Activated CD4-positive, alpha-beta memory T cell treated with anti-CD3 and anti-CD28 coated beads for 36 hours (primary cell): ENCODE results near the gene DYNC1LI2. TPM values are rescaled to one million over a fixed set of nuclear protein-coding genes. Genes with fewer than 3 reads are reported as not detected.

Experiments
- CTCF ChIA-PET: fragments of 350-600 bp; sonication (Branson Sonifier 250); formaldehyde crosslinking; loops from one replicate; lab custom pipeline; 2021; ENCODE audit warnings: antibody characterized with exemption, inconsistent platforms; lab: Charles Lee
- POLR2A ChIA-PET: fragments of 350-600 bp; sonication (Branson Sonifier 250); formaldehyde crosslinking; loops from one replicate; lab custom pipeline; 2021; ENCODE audit warnings: antibody characterized with exemption; lab: Charles Lee
- DNase-seq: peaks from one replicate; pipeline ENCODE4 v3.0.0-alpha.2; 2020
- H3K27ac Mint-ChIP-seq: one replicate; pipeline ENCODE4 v1.8.0; 2021; ENCODE audit warnings: mixed read lengths
- H3K27me3 Mint-ChIP-seq: one replicate; pipeline ENCODE4 v1.8.0; 2021; ENCODE audit warnings: mixed read lengths
- H3K36me3 Mint-ChIP-seq: one replicate; pipeline ENCODE4 v1.8.0; 2021; ENCODE audit warnings: mixed read lengths
- H3K4me1 Mint-ChIP-seq: one replicate; pipeline ENCODE4 v1.8.0; 2021; ENCODE audit warnings: low read depth, mixed read lengths
- H3K4me3 Mint-ChIP-seq: one replicate; pipeline ENCODE4 v1.8.0; 2021; ENCODE audit warnings: mild to moderate bottlenecking, mixed read lengths
- H3K9me3 Mint-ChIP-seq: one replicate; pipeline ENCODE4 v1.8.0; 2021; ENCODE audit warnings: mixed read lengths
- intact Hi-C: fragments of 100-400 bp; cut with micrococcal nuclease; formaldehyde crosslinking; loops from one replicate; pipeline ENCODE4 v1.15.1; 2023
- total RNA-seq, 2 experiments: library from RNA; stranded (reverse); gene quantifications; one replicate each; pipeline ENCODE4 v1.2.3, GENCODE V29; 2021

The DYNC1LI2 gene
- total RNA-seq, 2 experiments from 2014 or later, result 37.9 to 39.1 TPM

DNA sequence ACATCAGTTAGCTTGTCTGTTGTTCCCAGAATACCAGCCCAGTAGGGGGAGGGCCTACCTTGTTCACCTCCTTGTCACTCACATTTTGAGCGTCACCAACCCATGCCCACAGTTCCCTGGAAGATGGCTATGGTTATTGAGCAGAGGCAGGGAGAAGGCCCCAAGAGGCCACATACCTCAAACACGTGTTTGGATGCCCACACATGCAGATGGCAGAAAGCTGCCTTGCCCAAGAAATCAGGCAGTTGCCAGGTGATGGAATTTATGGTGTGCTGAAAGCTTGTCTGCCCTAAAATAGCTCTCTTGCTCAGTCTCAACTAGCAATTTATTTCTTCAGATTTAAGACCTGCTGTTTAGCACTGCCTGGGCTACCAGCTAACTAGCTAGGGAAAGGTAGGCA lies 38.3 kb downstream of the DYNC1LI2 start:
- ChIA-PET CTCF (interaction anchor here (0.7 to 1.6 kb wide), 4 partner anchors 15 to 307 kb away, joined by 3 to 4 read pairs (median 3); no protein-coding TSS in a partner anchor), POLR2A (no interaction called here)
- no peak overlapping the region for H3K4me3 Mint-ChIP-seq
- DNase-seq, result no peak
- H3K27ac Mint-ChIP-seq, result no peak overlapping the region
- H3K36me3 Mint-ChIP-seq, result no peaks in the 10 kb centered on the region
- no peaks in the 10 kb centered on the region for H3K4me1 Mint-ChIP-seq
- no peaks in the 10 kb centered on the region for H3K9me3 Mint-ChIP-seq
- no peaks in the 10 kb centered on the region for H3K27me3 Mint-ChIP-seq
- intact Hi-C loops, result no loop called here

DNA sequence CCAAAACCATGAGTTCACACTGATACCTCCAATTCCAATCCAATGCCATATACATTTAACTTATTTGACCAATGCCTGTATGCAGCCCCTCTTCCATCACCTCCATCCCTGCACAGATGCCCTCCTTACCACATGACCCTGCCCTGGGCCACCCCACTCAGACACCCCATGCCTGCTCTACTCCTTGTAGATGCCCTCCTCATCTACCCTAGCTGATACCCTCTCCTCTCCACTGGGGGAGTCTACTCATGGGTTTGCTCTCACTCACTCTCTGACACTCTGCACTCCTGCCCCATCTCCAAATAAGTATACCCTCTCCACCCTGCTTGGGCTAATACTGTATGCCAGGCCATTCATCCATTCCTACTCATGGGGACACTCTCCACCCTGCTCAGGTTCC lies 38.9 kb downstream of the DYNC1LI2 start:
- CTCF ChIA-PET, result interaction anchor here (0.7 to 1.2 kb wide), 3 partner anchors 16 to 306 kb away, joined by 3 read pairs; no protein-coding TSS in a partner anchor
- no peaks in the 10 kb centered on the region for H3K27me3 Mint-ChIP-seq
- intact Hi-C loops, result no loop called here
- no peaks in the 10 kb centered on the region for H3K9me3 Mint-ChIP-seq
- no peak overlapping the region for H3K4me3 Mint-ChIP-seq
- no peak for DNase-seq
- H3K36me3 Mint-ChIP-seq, result no peaks in the 10 kb centered on the region
- POLR2A ChIA-PET, result no interaction called here
- H3K4me1 Mint-ChIP-seq, result no peaks in the 10 kb centered on the region
- no peak overlapping the region for H3K27ac Mint-ChIP-seq

DNA sequence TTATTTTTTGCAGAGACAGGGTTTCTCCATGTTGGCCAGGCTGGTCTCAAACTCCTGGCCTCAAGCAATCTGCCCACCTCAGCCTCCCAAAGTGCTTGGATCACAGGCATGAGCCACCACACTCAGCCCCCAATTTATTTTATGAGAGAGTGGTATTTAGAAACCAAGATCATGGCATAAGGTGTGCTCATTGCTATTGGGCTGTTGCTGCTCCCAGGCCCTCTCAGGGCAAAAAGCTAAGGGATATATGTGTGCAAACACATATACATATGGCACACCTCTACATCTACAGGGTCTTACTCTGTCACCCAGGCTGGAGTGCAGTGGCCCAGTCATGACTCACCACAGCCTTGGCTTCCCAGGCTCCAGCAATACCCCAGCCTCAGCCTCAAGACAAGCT lies 39.8 kb downstream of the DYNC1LI2 start:
- H3K36me3 Mint-ChIP-seq, result no peaks in the 10 kb centered on the region
- H3K9me3 Mint-ChIP-seq, result no peaks in the 10 kb centered on the region
- no peak for DNase-seq
- H3K4me3 Mint-ChIP-seq, result no peak overlapping the region
- intact Hi-C loops, result no loop called here
- no peaks in the 10 kb centered on the region for H3K27me3 Mint-ChIP-seq
- H3K4me1 Mint-ChIP-seq, result no peaks in the 10 kb centered on the region
- POLR2A ChIA-PET, result no interaction called here
- H3K27ac Mint-ChIP-seq, result no peak overlapping the region
- CTCF ChIA-PET, result no interaction called here

DNA sequence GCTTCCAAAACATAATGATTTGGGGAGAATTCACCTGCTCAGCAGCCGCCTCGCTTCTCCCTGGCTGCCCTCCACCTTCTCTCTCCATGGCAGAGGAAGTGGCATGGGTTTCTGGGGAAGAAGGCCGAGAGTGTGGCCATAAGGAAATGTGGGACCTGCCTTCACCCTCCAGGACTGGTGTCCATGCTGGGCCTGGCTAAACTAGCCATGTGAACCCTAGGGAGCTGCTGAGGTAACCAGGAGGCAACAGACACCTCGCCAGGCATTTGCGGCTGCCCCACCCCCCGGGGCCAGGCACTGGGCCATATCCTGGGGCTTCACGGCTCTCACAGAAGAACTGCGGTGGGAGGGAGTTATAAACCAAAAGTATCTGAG lies 44.9 kb downstream of the DYNC1LI2 start:
- CTCF ChIA-PET, result no interaction called here
- intact Hi-C loops, result no loop called here
- DNase-seq, result no peak
- Mint-ChIP-seq H3K4me1 (no peaks in the 10 kb centered on the region), H3K36me3 (no peaks in the 10 kb centered on the region), H3K9me3 (no peaks in the 10 kb centered on the region), H3K27me3 (no peaks in the 10 kb centered on the region), H3K27ac (no peak overlapping the region), H3K4me3 (no peak overlapping the region)
- POLR2A ChIA-PET, result no interaction called here

DNA sequence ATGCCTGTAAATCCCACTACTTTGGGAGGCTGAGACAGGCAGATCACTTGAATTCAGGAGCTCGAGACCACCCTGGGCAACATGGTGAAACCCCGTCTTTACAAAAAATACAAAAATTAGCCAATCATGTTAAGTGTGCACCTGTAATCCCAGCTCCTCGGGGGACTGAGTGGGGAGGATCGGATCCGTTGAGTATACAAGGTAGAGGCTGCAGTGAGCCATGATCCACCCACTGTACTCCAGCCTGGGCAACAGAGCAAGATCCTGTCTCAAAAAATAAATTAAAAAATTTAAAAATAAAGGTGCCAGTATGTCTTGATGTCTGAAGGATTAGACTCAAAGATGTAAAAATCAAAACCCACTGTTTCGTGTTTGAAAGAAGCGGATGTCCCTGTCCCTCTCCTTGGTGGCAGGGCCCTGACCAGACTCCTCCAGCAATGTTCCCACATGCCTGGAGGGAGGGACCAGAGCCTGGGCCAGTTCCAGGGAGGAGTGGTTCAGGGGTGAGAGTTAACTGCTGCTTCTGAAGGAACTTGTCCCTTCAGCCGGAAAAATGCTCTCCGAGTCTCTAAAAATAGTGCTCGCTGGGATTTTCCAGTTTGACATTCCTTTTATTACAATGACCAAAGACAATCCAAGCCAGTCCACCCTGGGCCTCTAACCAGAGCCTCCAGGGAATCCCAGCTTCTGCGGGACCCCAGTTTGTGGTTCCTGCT lies 45.5 kb downstream of the DYNC1LI2 start:
- H3K27ac Mint-ChIP-seq, result no peak overlapping the region
- H3K4me1 Mint-ChIP-seq, result no peaks in the 10 kb centered on the region
- intact Hi-C loops, result no loop called here
- H3K9me3 Mint-ChIP-seq, result no peaks in the 10 kb centered on the region
- no peaks in the 10 kb centered on the region for H3K27me3 Mint-ChIP-seq
- no peak for DNase-seq
- no peaks in the 10 kb centered on the region for H3K36me3 Mint-ChIP-seq
- no peak overlapping the region for H3K4me3 Mint-ChIP-seq
- POLR2A ChIA-PET, result no interaction called here
- CTCF ChIA-PET, result no interaction called here

DNA sequence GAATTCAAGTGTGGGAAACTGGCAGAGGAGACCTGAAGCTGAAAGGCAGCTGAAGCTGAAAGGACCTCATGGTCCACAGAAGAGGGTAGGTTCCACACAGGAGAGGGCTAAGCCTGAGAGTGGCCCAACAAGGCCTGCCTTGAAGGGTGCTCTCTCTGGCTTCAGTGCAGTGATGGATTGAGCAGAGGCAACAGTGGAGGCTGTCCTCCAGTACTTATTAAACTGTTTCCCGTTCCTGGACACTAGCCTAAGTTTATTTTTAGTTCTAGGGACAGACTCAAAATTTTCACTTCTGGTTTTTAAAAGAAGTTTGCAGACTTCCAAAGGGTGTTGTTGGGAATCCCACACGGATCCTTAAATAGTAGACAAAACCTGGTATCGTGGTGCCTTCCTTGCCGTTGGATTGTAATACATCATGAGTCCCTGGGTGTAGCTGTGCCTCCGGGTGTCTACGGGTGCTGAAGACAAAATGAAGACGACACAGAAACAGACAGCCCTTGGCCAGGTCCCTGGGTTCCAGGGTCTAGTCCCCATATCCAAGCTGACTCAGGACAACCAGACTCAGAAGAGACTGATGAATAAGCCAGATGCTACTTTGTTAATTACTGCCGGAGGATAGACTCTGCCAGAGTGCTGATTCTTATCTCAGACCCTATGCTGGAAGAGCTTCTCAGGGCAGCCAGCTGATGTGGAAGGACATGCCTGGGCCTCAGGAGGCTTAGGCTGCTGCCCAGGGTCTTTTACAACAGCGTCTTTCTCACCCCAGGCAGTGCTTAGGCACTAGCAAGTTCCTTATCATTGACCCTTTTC lies 47.8 kb downstream of the DYNC1LI2 start:
- CTCF ChIA-PET, result interaction anchor here (0.6 to 1.0 kb wide), 3 partner anchors 27 to 297 kb away, joined by 3 read pairs; no protein-coding TSS in a partner anchor
- no peak for DNase-seq
- intact Hi-C loops, result no loop called here
- Mint-ChIP-seq H3K4me3 (no peak overlapping the region), H3K27ac (no peak overlapping the region), H3K27me3 (no peaks in the 10 kb centered on the region), H3K4me1 (no peaks in the 10 kb centered on the region), H3K36me3 (no peaks in the 10 kb centered on the region), H3K9me3 (no peaks in the 10 kb centered on the region)
- POLR2A ChIA-PET, result no interaction called here

DNA sequence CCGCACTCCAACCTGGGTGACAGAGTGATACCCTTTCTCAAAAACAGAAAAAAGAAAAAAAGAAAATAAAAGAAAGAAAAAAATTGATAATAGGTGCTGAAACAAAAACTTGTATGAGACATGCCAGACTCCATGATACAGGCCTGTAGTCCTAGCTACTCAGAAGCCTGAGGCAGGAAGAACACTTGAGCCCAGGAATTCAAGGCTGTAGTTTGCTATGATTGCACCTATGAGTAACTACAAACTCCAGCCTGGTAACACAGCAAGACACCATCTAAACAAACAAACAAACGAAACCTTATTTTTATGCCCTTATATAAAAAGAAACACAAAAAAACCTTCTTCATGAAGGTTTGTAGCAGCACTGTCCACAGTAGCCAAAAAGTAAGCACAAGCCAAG lies 49.9 kb downstream of the DYNC1LI2 start:
- ChIA-PET CTCF (interaction anchor here (0.7 kb wide), 1 partner anchor 51 kb away, joined by 5 read pairs; no protein-coding TSS in a partner anchor), POLR2A (no interaction called here)
- DNase-seq, result no peak
- Mint-ChIP-seq H3K36me3 (no peaks in the 10 kb centered on the region), H3K9me3 (no peaks in the 10 kb centered on the region), H3K4me3 (no peak overlapping the region), H3K27ac (no peak overlapping the region), H3K4me1 (no peaks in the 10 kb centered on the region), H3K27me3 (peaks cover 2% of the 10 kb centered on the region)
- intact Hi-C loops, result no loop called here

DNA sequence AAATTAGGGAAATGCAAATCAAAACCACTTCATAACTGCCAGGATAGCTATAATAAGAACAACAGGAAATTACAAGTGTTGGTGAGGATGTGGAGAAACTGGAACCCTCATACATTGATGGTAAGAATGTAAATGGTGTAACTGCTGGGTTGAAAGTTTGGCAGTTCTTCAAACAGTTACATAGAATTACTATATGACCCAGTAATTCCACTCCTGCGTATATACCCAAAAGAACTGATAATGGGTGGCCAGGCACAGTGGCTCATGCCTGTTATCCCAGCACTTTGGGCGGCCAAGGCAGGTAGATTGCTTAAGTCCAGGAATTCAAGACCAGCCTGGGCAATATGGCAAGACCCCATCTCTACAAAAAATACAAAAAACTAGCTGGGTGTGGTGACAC lies 50.4 kb downstream of the DYNC1LI2 start:
- H3K9me3 Mint-ChIP-seq, result no peaks in the 10 kb centered on the region
- peaks cover 2% of the 10 kb centered on the region for H3K27me3 Mint-ChIP-seq
- H3K27ac Mint-ChIP-seq, result no peak overlapping the region
- no peaks in the 10 kb centered on the region for H3K4me1 Mint-ChIP-seq
- no peaks in the 10 kb centered on the region for H3K36me3 Mint-ChIP-seq
- DNase-seq, result no peak
- ChIA-PET POLR2A (no interaction called here), CTCF (interaction anchor here (0.7 to 1.3 kb wide), 2 partner anchors 50 to 51 kb away, joined by 3 to 5 read pairs; no protein-coding TSS in a partner anchor)
- no peak overlapping the region for H3K4me3 Mint-ChIP-seq
- intact Hi-C loops, result no loop called here

DNA sequence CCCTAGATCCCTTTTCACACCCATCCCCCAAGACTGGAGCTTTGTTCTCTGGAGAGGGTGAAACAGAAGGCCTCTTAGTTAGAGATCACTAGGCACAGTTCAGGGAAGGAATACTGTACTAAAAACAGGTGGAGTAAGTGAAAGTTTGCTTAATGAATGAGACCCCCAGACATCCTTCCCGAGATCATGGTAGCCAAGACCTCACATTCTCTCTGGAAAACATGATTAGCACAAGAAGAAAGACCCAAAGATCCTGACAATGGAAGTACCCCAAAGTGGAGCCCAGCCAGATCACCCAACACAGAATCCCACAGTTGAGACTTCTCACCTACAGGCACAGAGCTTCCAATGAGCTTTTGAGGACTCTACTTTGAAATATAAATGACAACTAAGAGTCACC lies 51.5 kb downstream of the DYNC1LI2 start:
- Mint-ChIP-seq H3K9me3 (no peaks in the 10 kb centered on the region), H3K4me3 (no peak overlapping the region), H3K4me1 (no peaks in the 10 kb centered on the region), H3K27me3 (peaks cover 4% of the 10 kb centered on the region), H3K36me3 (no peaks in the 10 kb centered on the region), H3K27ac (no peak overlapping the region)
- CTCF ChIA-PET, result interaction anchor here (1.3 kb wide), 1 partner anchor 49 kb away, joined by 3 read pairs; no protein-coding TSS in a partner anchor
- POLR2A ChIA-PET, result no interaction called here
- intact Hi-C loops, result loop anchor here (5.0 kb wide), 2 partner anchors 52 to 93 kb away; partner anchors contain the start of gene DYNC1LI2
- DNase-seq, result no peak

DNA sequence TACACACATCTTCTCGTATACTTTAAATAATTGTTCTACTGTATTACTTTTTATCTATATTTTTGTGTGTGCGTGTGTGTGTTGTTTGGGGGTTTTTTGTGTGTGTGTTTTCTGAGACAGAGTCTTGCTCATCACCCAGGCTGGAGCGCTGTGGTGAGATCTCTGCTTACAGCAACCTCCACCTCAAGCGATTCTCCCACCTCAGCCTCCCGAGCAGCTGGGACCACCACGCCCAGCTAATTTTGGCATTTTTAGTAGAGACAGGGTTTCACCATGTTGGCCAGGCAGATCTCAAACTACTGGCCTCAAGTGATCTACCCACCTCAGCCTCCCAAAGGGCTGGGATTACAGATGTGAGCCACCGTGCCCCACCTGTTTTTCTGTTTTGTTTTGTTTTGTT lies 53.4 kb downstream of the DYNC1LI2 start:
- ChIA-PET POLR2A (interaction anchor here (0.6 kb wide), 1 partner anchor 139 kb away, joined by 4 read pairs; no protein-coding TSS in a partner anchor), CTCF (interaction anchor here (1.1 to 3.4 kb wide), 7 partner anchors 30 to 170 kb away, joined by 3 to 18 read pairs (median 5); partner anchors contain the start of gene NAE1)
- Mint-ChIP-seq H3K27ac (no peak overlapping the region), H3K36me3 (no peaks in the 10 kb centered on the region), H3K4me1 (no peaks in the 10 kb centered on the region), H3K4me3 (no peak overlapping the region), H3K9me3 (no peaks in the 10 kb centered on the region), H3K27me3 (peaks cover 4% of the 10 kb centered on the region)
- intact Hi-C loops, result loop anchor here (5.0 kb wide), 2 partner anchors 54 to 91 kb away; partner anchors contain the start of gene DYNC1LI2
- no peak for DNase-seq

DNA sequence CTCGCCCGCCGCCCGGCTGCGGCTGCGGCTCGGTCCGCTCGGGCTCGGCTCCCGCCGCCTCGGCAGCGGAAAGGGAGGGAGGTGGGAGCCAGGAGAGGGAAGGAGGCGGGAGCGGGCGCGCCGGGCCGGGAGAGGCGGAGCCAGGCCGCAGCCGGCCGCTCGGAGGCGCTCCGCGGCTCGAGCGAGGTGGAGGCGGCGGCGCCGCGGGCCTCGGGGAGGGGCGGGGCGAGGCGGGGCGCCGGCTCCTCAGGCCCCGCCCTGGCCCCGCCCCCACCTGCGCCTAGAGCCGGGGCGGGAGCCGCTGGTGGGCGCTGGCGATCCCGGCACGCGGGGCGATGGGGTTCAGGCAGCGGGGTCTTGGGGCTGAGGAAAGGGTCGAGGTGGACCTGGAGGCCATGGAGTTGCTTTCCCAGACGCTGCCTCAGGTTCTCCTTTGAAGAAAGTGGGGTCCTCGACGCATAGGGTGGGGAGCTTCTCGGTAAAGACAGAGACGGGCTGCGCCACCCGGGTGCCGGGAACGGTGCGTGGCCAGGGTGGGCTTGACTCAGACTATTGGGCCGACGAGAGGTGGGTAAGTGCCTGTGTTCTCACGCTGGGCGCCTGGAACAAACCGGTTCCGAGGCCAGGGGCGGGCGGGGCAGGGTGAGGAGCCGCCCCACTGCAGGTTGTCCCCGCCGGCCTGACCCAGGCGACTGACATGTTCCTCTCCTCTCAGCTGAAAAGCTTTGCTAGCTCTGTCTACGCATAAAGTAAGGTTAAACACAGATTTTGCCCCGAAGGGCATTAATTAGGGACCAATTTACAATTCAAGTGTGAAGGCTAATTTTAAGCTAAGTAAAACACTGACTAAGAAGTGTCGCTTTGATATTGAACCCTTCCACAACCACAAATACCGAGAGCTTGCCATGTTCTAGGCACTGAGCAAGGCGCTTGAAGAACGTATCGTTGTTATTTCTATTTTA lies 54.5 kb downstream of the DYNC1LI2 start, which contains the start of gene CMTM4:
CMTM4 (minus strand) TSS at position 75 of the 962 bp plus-strand sequence. CDS start 218 bp downstream, outside the sequence.
- Mint-ChIP-seq H3K36me3 (no peaks in the 10 kb centered on the region), H3K27me3 (peaks cover 4% of the 10 kb centered on the region), H3K27ac (no peak within 1 kb of the TSS), H3K4me3 (peak within 1 kb of the TSS; percentile 74), H3K9me3 (no peaks in the 10 kb centered on the region), H3K4me1 (no peaks in the 10 kb centered on the region)
- DNase-seq, result peak; percentile 79
- ChIA-PET CTCF (interaction anchor here (1.0 to 3.4 kb wide), 8 partner anchors 32 to 185 kb away, joined by 3 to 18 read pairs (median 4); partner anchors contain the start of gene NAE1), POLR2A (interaction anchor here (0.6 kb wide), 2 partner anchors 138 to 385 kb away, joined by 4 to 6 read pairs; no protein-coding TSS in a partner anchor)
- intact Hi-C loops, result loop anchor here (5.0 kb wide), 2 partner anchors 55 to 90 kb away; partner anchors contain the start of gene DYNC1LI2
